Smooth muscle cell (in vitro differentiated cells): ENCODE measurements around the gene ASMTL. TPM values are rescaled to one million over a fixed set of nuclear protein-coding genes. Genes with fewer than 3 reads are reported as not detected.

Experiments used
- DNase-seq: peaks from one replicate; lab custom pipeline; 2025; ENCODE audit not compliant: unreplicated experiment; lab: John Stamatoyannopoulos, UW
- H2AFZ ChIP-seq: fragments of 200-600 bp; sonication (generic); 2 replicates; pipeline ENCODE4 v1.6.0; 2016; ENCODE audit warnings: antibody characterized with exemption, low read depth, mild to moderate bottlenecking
- H3F3A ChIP-seq: fragments of 200-600 bp; sonication (generic); 2 replicates; pipeline ENCODE4 v1.6.0; 2017; ENCODE audit warnings: antibody characterized with exemption, low read depth
- H3K27ac ChIP-seq: fragments of 200-600 bp; sonication (generic); 2 replicates; pipeline ENCODE4 v1.5.1; 2016; ENCODE audit warnings: low read depth, mild to moderate bottlenecking
- H3K27me3 ChIP-seq: fragments of 200-600 bp; sonication (generic); 2 replicates; pipeline ENCODE4 v1.6.1; 2016; ENCODE audit warnings: low read depth, mild to moderate bottlenecking
- H3K36me3 ChIP-seq: fragments of 200-600 bp; sonication (generic); 2 replicates; pipeline ENCODE4 v1.5.1; 2016; ENCODE audit warnings: low read depth
- H3K4me1 ChIP-seq: fragments of 200-600 bp; sonication (generic); 2 replicates; pipeline ENCODE4 v1.5.1; 2016; ENCODE audit warnings: low read depth
- H3K4me2 ChIP-seq: fragments of 200-600 bp; sonication (generic); 2 replicates; pipeline ENCODE4 v1.6.0; 2016; ENCODE audit warnings: mild to moderate bottlenecking
- H3K4me3 ChIP-seq: fragments of 200-600 bp; sonication (generic); 2 replicates; pipeline ENCODE4 v1.5.1; 2016; ENCODE audit warnings: mild to moderate bottlenecking
- H3K79me2 ChIP-seq: fragments of 200-600 bp; sonication (generic); 2 replicates; pipeline ENCODE4 v1.6.0; 2016; ENCODE audit warnings: low read depth, mild to moderate bottlenecking
- H3K9ac ChIP-seq: fragments of 200-600 bp; sonication (generic); 2 replicates; pipeline ENCODE4 v1.6.0; 2016; ENCODE audit warnings: low read depth
- H3K9me3 ChIP-seq: fragments of 200-600 bp; sonication (generic); replicated peaks from 2 replicates; pipeline ENCODE4 v1.5.1; 2016; ENCODE audit warnings: low read depth
- H4K20me1 ChIP-seq: fragments of 200-600 bp; sonication (generic); 2 replicates; pipeline ENCODE4 v1.6.0; 2016; ENCODE audit warnings: low read depth
- WGBS: methylation state at CpG from one replicate; pipeline ENCODE4 v1.1.7; 2016; ENCODE audit warnings: low lambda C conversion rate; 5-methylcytosine and 5-hydroxymethylcytosine counted together
- polyA plus RNA-seq: library from polyadenylated mRNA; unstranded; fragments of >200 nt; fragmentation: Nextera tagmentation; extraction: Ambion mirVana; gene quantifications from 2 replicates; pipeline ENCODE4 v1.2.1, GENCODE V29; 2016
- total RNA-seq: library from RNA; depleted of rRNA; stranded (reverse); fragments of >200 nt; gene quantifications from 2 replicates; pipeline ENCODE4 v1.2.3, GENCODE V29; 2014
- TF ChIP-seq, protein P1 (sequence below): fragments of 200-600 bp; sonication (generic); IDR thresholded peaks from 2 replicates; pipeline ENCODE4 v1.5.1; 2017; ENCODE audit warnings: borderline replicate concordance, mild to moderate bottlenecking, antibody characterized with exemption; ENCODE audit not compliant: insufficient read depth, poor library complexity, severe bottlenecking

The ASMTL gene
- total and polyA plus RNA-seq, 2 experiments from 2014 or later, result 20.0 to 50.5 TPM

DNA sequence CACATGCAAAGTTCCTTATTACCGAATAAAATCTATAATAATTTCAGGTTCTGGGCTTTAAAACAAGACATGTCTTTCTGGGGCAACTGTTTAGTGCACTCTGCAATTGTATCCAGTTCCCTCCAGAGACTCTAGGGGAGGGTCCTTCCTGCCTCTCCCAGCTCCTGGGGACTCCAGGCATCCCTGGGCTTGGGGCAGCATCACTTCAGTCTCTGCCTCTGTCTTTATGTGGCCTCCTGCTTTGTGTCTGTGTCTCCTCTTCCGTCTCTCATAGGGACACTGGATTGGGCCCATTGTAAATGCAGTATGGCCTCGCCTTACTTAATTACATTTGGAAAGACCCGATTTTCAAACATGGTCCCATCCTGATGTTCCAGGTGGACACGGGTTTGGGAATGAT is 10.9 kb upstream of the ASMTL start:
- H3K4me2 ChIP-seq, result no peak overlapping the region
- H3K36me3 ChIP-seq, result no peaks in the 10 kb centered on the region
- 91% methylated on average over 5 of the region's 5 CpGs for WGBS
- TF ChIP-seq, protein P1, sequence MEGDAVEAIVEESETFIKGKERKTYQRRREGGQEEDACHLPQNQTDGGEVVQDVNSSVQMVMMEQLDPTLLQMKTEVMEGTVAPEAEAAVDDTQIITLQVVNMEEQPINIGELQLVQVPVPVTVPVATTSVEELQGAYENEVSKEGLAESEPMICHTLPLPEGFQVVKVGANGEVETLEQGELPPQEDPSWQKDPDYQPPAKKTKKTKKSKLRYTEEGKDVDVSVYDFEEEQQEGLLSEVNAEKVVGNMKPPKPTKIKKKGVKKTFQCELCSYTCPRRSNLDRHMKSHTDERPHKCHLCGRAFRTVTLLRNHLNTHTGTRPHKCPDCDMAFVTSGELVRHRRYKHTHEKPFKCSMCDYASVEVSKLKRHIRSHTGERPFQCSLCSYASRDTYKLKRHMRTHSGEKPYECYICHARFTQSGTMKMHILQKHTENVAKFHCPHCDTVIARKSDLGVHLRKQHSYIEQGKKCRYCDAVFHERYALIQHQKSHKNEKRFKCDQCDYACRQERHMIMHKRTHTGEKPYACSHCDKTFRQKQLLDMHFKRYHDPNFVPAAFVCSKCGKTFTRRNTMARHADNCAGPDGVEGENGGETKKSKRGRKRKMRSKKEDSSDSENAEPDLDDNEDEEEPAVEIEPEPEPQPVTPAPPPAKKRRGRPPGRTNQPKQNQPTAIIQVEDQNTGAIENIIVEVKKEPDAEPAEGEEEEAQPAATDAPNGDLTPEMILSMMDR, result no peak
- no peak overlapping the region for H3K27ac ChIP-seq
- H3K27me3 ChIP-seq, result no peaks in the 10 kb centered on the region
- H3F3A ChIP-seq, result no peaks in the 10 kb centered on the region
- H3K9ac ChIP-seq, result no peak overlapping the region
- H2AFZ ChIP-seq, result no peak overlapping the region
- no peak for DNase-seq
- H3K9me3 ChIP-seq, result no peaks in the 10 kb centered on the region
- H3K79me2 ChIP-seq, result no peaks in the 10 kb centered on the region
- no peaks in the 10 kb centered on the region for H4K20me1 ChIP-seq
- no peaks in the 10 kb centered on the region for H3K4me1 ChIP-seq
- no peak overlapping the region for H3K4me3 ChIP-seq

DNA sequence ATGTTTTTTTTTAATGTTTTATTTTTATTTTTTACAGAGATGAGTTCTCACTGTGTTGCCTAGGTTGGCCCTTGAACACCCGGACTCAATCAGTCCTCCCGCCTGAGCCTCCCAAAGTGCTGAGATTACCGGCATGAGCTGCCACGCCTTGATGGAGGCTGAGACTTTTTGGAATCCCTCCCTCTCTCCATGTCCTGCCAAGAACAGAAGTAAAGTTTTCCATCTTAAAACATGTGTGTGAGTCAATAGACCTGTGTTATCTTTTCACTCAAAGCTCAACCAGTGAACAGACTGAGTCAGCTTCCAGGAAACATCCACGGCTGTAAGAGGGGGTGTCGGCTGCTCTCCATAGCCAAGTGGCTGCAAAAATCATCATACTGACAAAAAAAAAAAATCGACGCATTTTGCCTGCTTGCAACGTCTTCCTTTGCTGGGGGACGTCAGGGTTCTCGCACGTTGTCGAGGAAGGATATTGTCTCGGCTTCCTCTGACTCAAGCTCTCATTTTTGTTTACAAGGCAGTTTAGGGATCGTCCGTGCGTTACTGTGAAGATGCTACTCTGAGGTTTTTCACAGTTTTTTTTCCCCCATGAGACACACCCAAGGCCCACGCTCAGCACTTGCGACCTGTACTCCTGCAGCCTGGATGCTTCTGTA is 10.0 kb upstream of the ASMTL start:
- H3K79me2 ChIP-seq, result no peaks in the 10 kb centered on the region
- H3K27ac ChIP-seq, result peak overlapping the region; percentile 26
- peak overlapping the region; percentile 64 for H3K4me2 ChIP-seq
- H3K36me3 ChIP-seq, result no peaks in the 10 kb centered on the region
- no peaks in the 10 kb centered on the region for H3K9me3 ChIP-seq
- 34% methylated on average over 19 of the region's 19 CpGs for WGBS
- no peak for DNase-seq
- no peaks in the 10 kb centered on the region for H3K27me3 ChIP-seq
- TF ChIP-seq, protein P1, result no peak
- peak overlapping the region; percentile 81 for H2AFZ ChIP-seq
- H3F3A ChIP-seq, result no peaks in the 10 kb centered on the region
- no peaks in the 10 kb centered on the region for H3K4me1 ChIP-seq
- no peak overlapping the region for H3K4me3 ChIP-seq
- H3K9ac ChIP-seq, result no peak overlapping the region
- no peaks in the 10 kb centered on the region for H4K20me1 ChIP-seq

DNA sequence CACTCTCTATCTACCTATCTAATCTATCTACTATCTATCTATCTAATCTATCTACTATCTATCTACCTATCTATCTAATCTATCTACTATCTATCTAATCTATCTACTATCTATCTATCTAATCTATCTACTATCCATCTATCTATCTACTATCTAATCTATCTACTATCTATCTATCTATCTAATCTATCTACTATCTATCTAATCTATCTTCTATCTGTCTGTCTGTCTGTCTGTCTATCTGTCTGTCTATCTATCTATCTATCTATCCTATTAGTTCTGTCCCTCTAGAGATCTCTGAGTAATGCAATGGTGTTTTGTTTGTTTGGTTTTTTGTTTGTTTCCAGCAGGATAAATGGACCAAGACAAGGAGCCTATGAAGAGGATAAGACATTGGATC is 9.4 kb upstream of the ASMTL start:
- Histone ChIP-seq H3K36me3 (no peaks in the 10 kb centered on the region), H3K79me2 (no peaks in the 10 kb centered on the region), H3K4me3 (no peak overlapping the region), H3K9me3 (no peaks in the 10 kb centered on the region), H3K4me2 (peak overlapping the region; percentile 64), H4K20me1 (no peaks in the 10 kb centered on the region), H2AFZ (no peak overlapping the region), H3K27ac (peak overlapping the region; percentile 26), H3K9ac (no peak overlapping the region), H3F3A (no peaks in the 10 kb centered on the region), H3K27me3 (no peaks in the 10 kb centered on the region), H3K4me1 (no peaks in the 10 kb centered on the region)
- DNase-seq, result no peak
- TF ChIP-seq, protein P1, result no peak

DNA sequence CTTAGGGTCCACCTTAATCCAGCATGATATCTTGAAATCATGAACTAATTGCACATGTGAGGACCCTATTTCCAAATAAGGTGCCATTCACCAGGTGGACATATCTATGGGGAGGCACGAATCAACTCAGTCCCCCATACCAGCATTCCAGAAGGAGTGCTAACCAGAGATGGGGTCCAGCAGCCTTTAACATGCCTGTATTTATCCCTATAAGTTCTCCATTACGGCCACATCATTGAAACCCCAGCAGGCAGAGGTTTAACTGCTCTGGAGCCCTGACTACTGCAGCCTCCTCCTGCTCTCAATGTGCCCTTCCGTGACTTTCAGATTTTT is 3.2 kb upstream of the ASMTL start:
- Histone ChIP-seq H3K4me1 (no peaks in the 10 kb centered on the region), H3K9me3 (no peaks in the 10 kb centered on the region), H3K79me2 (peaks cover 15% of the 10 kb centered on the region), H4K20me1 (no peaks in the 10 kb centered on the region), H2AFZ (no peak overlapping the region), H3K4me3 (no peak overlapping the region), H3K9ac (no peak overlapping the region), H3K27ac (no peak overlapping the region), H3F3A (peaks cover 3% of the 10 kb centered on the region), H3K36me3 (no peaks in the 10 kb centered on the region), H3K4me2 (no peak overlapping the region), H3K27me3 (no peaks in the 10 kb centered on the region)
- TF ChIP-seq, protein P1, result no peak
- no peak for DNase-seq
- 89% methylated on average over 3 of the region's 3 CpGs for WGBS
